ENCODE results near the gene ANGPT4.

The ANGPT4 gene

GRCh38 chr20:934186-934840, 18.2 kb upstream of the ANGPT4 start:
- ATAC-seq (ENCODE audit: insufficient read depth, low read depth): no peak
- no peak overlapping the region for H3K4me2 ChIP-seq (ENCODE audit: insufficient read depth, low read length)
- no peaks in the 10 kb centered on the region for H3K27me3 ChIP-seq (ENCODE audit: insufficient read depth, low read length, poor library complexity)
- no peaks in the 10 kb centered on the region for H3K79me2 ChIP-seq (ENCODE audit: insufficient read depth, low read length)
- H3K4me1 ChIP-seq (ENCODE audit: insufficient read depth, low read length): no peaks in the 10 kb centered on the region
- no peak for TF ChIP-seq EZH2 (IDR thresholded peaks at IDR 0.05; ENCODE audit: borderline replicate concordance, low read depth, low read length, severe bottlenecking)
- no peak for TF ChIP-seq CTCF (IDR thresholded peaks at IDR 0.05; ENCODE audit: borderline replicate concordance, extremely low read depth, low read length, poor library complexity, severe bottlenecking)
- no peak for DNase-seq
- no peaks in the 10 kb centered on the region for H3K36me3 ChIP-seq (ENCODE audit: insufficient read depth, low read length)
- H4K20me1 ChIP-seq (ENCODE audit: insufficient read depth, low read length): no peaks in the 10 kb centered on the region
- H3K9ac ChIP-seq (ENCODE audit: low read depth, low read length): no peak overlapping the region
- peaks cover 21% of the 10 kb centered on the region for H3K9me3 ChIP-seq (ENCODE audit: insufficient read depth, low read length, severe bottlenecking)
- H3K4me3 ChIP-seq (ENCODE audit: low read depth in 1 of 2, low read length in 2 of 2): no peak overlapping the region
- H3K27ac ChIP-seq (ENCODE audit: low read length): no peak overlapping the region
- no peak overlapping the region for H2AFZ ChIP-seq (ENCODE audit: low read depth, low read length)

- H3K9ac ChIP-seq (ENCODE audit: low read depth, low read length): no peak overlapping the region
- H3K79me2 ChIP-seq (ENCODE audit: insufficient read depth, low read length): no peaks in the 10 kb centered on the region
- no peaks in the 10 kb centered on the region for H3K36me3 ChIP-seq (ENCODE audit: insufficient read depth, low read length)
- no peaks in the 10 kb centered on the region for H3K27me3 ChIP-seq (ENCODE audit: insufficient read depth, low read length, poor library complexity)
- H4K20me1 ChIP-seq (ENCODE audit: insufficient read depth, low read length): no peaks in the 10 kb centered on the region
- no peaks in the 10 kb centered on the region for H3K4me1 ChIP-seq (ENCODE audit: insufficient read depth, low read length)
- H2AFZ ChIP-seq (ENCODE audit: low read depth, low read length): no peak overlapping the region
- DNase-seq (no peak), ATAC-seq (ENCODE audit: insufficient read depth, low read depth) (no peak)
- no peak overlapping the region for H3K27ac ChIP-seq (ENCODE audit: low read length)
- no peak overlapping the region for H3K4me2 ChIP-seq (ENCODE audit: insufficient read depth, low read length)
- peaks cover 23% of the 10 kb centered on the region for H3K9me3 ChIP-seq (ENCODE audit: insufficient read depth, low read length, severe bottlenecking)
- no peak for TF ChIP-seq EZH2 (IDR thresholded peaks at IDR 0.05; ENCODE audit: borderline replicate concordance, low read depth, low read length, severe bottlenecking)
- no peak for TF ChIP-seq CTCF (IDR thresholded peaks at IDR 0.05; ENCODE audit: borderline replicate concordance, extremely low read depth, low read length, poor library complexity, severe bottlenecking)
- no peak overlapping the region for H3K4me3 ChIP-seq (ENCODE audit: low read depth in 1 of 2, low read length in 2 of 2)
Measured at GRCh38 chr20:933029-933428, 16.9 kb upstream of the ANGPT4 start.

GRCh38 chr20:931401-931800, 15.3 kb upstream of the ANGPT4 start:
- Histone ChIP-seq H3K27me3 (ENCODE audit: insufficient read depth, low read length, poor library complexity) (no peaks in the 10 kb centered on the region), H3K4me3 (ENCODE audit: low read depth in 1 of 2, low read length in 2 of 2) (no peak overlapping the region), H3K4me1 (ENCODE audit: insufficient read depth, low read length) (no peaks in the 10 kb centered on the region), H4K20me1 (ENCODE audit: insufficient read depth, low read length) (no peaks in the 10 kb centered on the region), H3K36me3 (ENCODE audit: insufficient read depth, low read length) (no peaks in the 10 kb centered on the region), H3K9me3 (ENCODE audit: insufficient read depth, low read length, severe bottlenecking) (peaks cover 23% of the 10 kb centered on the region), H2AFZ (ENCODE audit: low read depth, low read length) (no peak overlapping the region), H3K9ac (ENCODE audit: low read depth, low read length) (no peak overlapping the region), H3K4me2 (ENCODE audit: insufficient read depth, low read length) (no peak overlapping the region), H3K27ac (ENCODE audit: low read length) (no peak overlapping the region), H3K79me2 (ENCODE audit: insufficient read depth, low read length) (no peaks in the 10 kb centered on the region)
- no peak for TF ChIP-seq EZH2 (IDR thresholded peaks at IDR 0.05; ENCODE audit: borderline replicate concordance, low read depth, low read length, severe bottlenecking)
- TF ChIP-seq CTCF (IDR thresholded peaks at IDR 0.05; ENCODE audit: borderline replicate concordance, extremely low read depth, low read length, poor library complexity, severe bottlenecking): no peak
- DNase-seq (no peak), ATAC-seq (ENCODE audit: insufficient read depth, low read depth) (no peak)
